EL (cell line): Measurements from ENCODE around the gene ENTREP3.

Experiments used
- DNase-seq: peaks from one replicate; pipeline ENCODE4 v3.0.0-alpha.2; 2016

Gene ENTREP3

GRCh38 chr1:155197901-155198546, 57.3 kb downstream of the ENTREP3 start:
- DNase-seq: no peak
